ENCODE data around the gene ZIC2.
"Not testable (repeated sequence)": the region's sequence is repeated elsewhere in the genome, so short reads cannot be mapped to it uniquely, and the experiment has no call there.

Gene ZIC2

GRCh38 chr13:100032642-100033041 is 51.1 kb downstream of the ZIC2 start:
- DNase-seq = not testable (repeated sequence)

DNA sequence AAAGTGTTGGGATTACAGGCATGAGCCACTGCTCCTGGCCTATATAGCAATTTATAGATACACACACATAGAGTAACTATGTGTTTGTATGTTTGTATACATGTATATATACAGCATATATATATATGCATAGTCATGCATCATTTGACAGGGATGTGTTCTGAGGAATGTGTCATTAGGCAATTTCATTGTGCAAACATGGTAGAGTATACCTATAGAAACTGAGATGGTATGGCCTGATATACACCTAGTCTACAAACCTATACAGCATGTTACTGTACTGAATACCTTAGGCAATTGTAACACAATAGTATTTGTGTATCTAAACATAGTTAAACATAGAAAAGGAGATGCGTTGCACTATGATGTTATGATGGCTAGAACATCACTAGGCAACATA is 54.4 kb downstream of the ZIC2 start:
- no peak for DNase-seq

All from NCI-H774 (cell line).